Measurements from ENCODE around the gene SYT7.
"Not testable (repeated sequence)": the region's sequence is repeated elsewhere in the genome, so short reads cannot be mapped to it uniquely, and the experiment has no call there.

Gene SYT7, protein sequence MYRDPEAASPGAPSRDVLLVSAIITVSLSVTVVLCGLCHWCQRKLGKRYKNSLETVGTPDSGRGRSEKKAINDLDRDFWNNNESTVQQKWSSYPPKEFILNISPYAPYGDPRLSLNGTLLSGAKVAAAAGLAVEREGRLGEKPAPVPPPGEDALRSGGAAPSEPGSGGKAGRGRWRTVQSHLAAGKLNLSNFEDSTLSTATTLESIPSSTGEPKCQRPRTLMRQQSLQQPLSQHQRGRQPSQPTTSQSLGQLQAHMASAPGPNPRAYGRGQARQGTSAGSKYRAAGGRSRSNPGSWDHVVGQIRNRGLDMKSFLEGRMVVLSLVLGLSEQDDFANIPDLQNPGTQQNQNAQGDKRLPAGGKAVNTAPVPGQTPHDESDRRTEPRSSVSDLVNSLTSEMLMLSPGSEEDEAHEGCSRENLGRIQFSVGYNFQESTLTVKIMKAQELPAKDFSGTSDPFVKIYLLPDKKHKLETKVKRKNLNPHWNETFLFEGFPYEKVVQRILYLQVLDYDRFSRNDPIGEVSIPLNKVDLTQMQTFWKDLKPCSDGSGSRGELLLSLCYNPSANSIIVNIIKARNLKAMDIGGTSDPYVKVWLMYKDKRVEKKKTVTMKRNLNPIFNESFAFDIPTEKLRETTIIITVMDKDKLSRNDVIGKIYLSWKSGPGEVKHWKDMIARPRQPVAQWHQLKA

DNA sequence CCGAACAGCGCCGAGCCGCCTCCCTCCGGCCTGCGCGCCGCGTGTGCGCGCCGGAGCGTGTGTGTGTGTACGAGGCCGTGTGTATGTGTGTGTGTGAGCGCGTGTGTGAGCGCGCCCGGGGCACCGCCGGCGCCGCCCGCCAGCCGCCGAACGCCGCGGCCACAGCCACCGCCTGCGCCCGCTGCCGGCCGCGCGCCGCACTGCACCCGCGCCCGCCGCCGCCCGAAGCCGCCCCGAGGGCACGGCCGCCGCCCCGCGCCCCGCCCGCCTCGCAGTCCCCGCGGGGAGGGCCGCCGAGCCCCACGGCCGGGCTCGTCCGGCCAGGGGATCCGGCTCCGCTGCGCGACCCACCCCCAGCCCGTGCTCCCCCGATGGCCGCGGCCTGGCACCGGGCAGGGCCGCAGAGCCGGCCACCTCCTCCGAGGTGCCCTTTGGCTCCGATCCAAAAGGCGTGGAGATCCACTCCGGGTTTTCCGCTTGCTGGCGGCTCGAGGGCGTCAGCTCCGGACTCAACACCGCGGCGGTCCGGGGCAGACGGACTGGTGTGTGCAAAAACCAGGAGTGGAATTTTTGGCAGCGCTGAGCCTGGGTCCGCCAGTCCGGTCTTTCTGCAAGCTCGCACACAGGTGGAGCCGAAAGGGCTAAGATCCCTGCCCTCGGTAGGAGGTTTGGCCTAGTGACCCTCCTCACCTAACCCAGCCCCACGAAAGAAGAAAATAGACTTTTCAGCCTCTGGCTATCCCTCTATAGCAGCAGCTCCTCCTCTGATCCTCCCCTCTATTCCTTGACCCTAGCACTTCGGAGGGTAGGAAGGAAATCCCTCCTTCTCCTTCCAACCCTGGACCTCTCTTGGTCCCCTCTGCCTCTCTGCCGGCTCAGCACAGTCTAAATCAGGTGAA lies at the start of gene SYT7:
Gene SYT7 (minus strand): TSS at position 47 of the 899 bp plus-strand sequence. CDS start 256 bp downstream, outside the sequence.
- DNase-seq, result peak; percentile 97

- DNase-seq, result no peak
These were observed 49.2 kb upstream of the SYT7 start for GRCh38 chr11:61630089-61630488.

GRCh38 chr11:61629082-61629833 lies 48.4 kb upstream of the SYT7 start:
- no peak for DNase-seq

DNA sequence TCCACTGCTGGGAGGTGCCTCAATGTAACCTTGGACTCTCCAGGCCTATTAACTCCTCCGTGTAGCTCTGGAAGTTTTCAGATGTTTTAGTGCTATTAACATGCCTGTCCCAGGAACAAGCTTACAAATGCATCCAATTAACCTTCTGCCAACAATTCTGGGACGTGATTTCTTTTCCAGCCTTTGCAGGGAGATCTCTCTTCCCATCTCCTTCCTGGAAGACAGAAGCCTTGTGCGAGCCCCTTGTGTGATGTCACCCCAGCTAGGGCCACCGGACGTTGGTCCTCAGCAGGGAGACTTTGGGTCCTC lies 47.7 kb upstream of the SYT7 start:
- no peak for DNase-seq

GRCh38 chr11:61627850-61628661 lies 47.2 kb upstream of the SYT7 start:
- no peak for DNase-seq

DNA sequence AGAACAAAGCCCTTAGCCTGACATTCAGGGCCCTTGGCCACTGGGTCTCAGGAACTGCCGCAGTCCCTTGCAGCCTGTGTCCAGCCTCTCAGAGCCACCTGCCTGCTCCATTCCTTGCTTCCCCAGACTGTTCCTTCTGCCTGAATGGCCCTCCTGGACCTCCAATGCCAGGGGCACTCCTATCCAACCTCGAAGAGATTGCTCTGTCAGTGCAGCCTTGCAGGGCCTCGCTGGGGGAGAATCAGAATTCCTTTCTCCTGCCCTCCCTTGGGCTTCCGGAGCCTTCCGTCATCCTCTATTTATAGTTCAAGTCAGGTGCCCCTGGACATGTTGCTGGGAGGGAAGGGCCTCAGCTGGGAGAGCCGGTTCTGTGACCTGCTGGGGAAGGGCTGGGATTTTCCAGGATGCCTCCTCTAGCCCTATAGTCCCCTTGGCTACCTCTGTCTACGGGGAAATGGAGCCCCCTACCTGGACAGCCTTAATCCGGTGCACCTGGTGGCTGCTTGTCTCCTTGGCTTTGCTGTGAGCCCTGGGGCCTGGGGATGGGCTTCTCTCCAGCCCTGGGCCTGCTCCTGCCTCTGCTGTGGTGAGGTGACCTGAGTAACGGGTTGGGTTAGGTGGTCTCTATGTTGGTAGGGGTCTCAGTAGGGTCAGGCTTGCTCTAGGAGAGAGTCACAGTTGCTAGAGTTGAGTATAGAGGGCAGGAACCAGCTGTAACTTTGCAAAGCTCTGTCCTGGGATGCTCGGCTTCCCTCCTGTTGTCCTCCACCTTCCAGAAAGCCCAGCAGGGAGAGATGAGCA lies 45.9 kb upstream of the SYT7 start:
- no peak for DNase-seq

DNA sequence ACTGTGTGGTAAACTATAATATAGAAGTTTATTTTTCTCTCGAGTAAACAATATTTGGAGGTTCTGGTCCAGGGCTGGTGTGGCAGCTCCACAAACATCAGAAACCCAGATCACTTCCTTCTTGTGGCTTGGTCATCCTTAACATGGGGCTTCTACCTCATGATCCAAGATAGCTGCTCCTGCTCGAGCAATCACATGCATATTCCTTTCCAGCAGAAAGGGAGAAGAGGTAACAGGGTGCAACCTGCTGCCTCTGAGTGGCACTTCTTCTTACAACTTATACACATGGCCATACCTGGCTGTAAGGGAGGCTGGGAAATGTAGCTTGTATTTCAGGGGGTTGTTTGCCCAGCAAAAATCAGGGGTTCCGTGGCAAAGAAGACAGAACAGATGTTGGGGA lies 44.6 kb upstream of the SYT7 start:
- no peak for DNase-seq

DNA sequence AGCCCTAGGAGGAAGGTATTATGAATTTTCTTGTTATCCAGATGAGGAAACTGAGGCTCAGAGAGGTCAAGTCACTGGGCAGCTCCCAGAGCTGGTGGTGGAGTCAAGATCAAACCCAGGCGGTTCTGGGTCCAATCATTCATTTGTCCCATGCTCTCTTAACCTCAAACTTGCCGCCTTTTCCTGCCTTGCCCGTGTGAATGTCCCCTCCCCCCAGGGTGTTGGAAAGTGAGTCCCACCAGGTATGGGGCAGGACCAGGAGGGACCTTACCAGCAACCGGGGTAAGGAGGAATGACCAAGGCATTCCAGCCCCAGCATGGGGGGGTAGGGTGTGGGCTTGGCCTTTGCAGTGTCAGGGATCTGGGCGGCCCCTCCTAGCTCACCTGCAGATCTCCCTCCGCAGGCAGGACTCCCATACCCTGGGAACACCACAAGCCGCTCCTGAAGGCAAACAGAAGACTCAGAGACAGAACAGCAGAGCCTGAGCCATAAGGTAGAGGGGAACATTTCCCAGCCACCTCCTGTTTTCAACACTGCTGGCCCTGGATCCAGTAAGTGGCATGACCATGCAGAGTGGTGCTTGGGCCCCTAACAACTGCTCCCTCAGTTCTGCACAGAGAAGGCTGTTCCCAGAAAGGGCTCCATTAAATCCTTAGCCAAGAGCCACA lies 41.2 kb upstream of the SYT7 start:
- no peak for DNase-seq

- DNase-seq, result no peak
These were observed 38.8 kb upstream of the SYT7 start for GRCh38 chr11:61619471-61620226.

GRCh38 chr11:61618978-61619377 lies 38.1 kb upstream of the SYT7 start:
- no peak for DNase-seq

- no peak for DNase-seq
These were observed 36.6 kb upstream of the SYT7 start for GRCh38 chr11:61617515-61617914.

DNA sequence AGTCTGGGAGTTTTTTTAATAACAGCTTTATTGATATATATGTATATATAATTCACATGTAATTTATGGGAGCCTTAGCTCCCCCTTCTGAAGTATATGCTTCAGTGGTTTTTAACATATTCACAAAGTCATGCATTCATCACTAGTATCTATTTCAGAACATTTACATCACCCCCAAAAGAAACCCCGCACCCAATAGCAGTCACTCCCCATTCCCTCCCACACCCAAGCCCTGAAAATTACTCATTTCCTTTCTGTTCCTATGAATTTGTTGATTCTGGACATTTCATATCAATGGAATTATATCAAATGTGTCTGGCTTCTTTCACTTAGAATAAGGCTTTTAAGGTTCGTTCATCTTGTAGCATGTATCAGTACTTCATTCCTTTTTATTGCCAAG lies 35.6 kb upstream of the SYT7 start:
- DNase-seq, result no peak

DNA sequence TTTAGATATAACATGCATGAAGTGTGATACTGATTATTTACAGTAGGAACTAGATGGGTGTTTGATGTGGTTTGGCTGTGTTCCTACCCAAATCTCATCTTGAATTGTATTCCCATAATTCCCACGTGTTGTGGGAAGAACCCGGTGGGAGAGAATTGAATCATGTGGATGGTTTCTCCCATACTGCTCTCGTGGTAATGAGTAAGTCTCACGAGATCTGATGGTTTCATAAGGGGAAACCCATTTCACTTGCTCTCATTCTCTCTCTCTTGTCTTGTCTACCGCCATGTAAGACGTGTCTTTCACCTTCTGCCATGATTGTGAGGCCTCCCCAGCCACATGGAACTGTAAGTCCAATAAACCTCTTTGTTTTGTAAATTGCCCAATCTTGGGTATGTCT lies 33.9 kb upstream of the SYT7 start:
- DNase-seq, result not testable (repeated sequence)

- no peak for DNase-seq
These were observed 33.0 kb upstream of the SYT7 start for GRCh38 chr11:61613870-61614269.

GRCh38 chr11:61613051-61613450 lies 32.2 kb upstream of the SYT7 start:
- DNase-seq, result no peak

GRCh38 chr11:61611309-61611708 lies 30.4 kb upstream of the SYT7 start:
- no peak for DNase-seq

DNA sequence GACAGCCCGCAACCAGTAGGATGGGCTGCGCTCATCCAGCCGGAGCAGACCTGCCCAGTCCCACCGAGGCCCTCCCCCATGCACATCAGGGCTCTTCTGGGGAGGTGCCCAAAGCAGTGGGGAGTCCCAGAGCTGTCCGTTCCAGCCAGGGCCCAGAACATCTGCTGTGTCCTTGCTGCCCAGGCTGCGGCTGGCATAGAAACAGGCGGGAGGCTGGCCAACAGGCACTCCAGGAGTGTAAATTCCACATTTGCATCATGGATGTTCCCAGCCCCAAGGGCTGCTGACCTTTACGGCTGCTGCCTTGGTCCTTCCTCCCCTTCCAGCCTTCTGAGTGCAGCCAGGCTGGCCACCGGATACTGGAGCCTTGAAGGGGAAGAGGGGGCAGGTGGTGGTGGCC lies 30.0 kb upstream of the SYT7 start:
- DNase-seq, result no peak

GRCh38 chr11:61609980-61610366 lies 29.1 kb upstream of the SYT7 start:
- no peak for DNase-seq
